HuH-7 (cell line): Measurements from ENCODE around the gene FOXP4.

Experiments used
- DNase-seq: peaks from one replicate; pipeline ENCODE4 v3.0.0; 2011; ENCODE audit warnings: low spot score

Gene FOXP4

GRCh38 chr6:41546866-41547798, 951 bp downstream of the FOXP4 start:
- no peak for DNase-seq

GRCh38 chr6:41547799-41548097, 1.6 kb downstream of the FOXP4 start:
- no peak for DNase-seq

- no peak for DNase-seq
Measured at GRCh38 chr6:41548098-41548840, 2.1 kb downstream of the FOXP4 start.

GRCh38 chr6:41548841-41549642, 2.9 kb downstream of the FOXP4 start:
- DNase-seq = no peak

- DNase-seq = no peak
Measured at GRCh38 chr6:41549673-41550072, 3.5 kb downstream of the FOXP4 start.

GRCh38 chr6:41551086-41551700, 5.0 kb downstream of the FOXP4 start:
- no peak for DNase-seq

GRCh38 chr6:41551857-41552256, 5.7 kb downstream of the FOXP4 start:
- no peak for DNase-seq

GRCh38 chr6:41552723-41553122, 6.5 kb downstream of the FOXP4 start:
- no peak for DNase-seq

GRCh38 chr6:41553405-41553999, 7.3 kb downstream of the FOXP4 start:
- DNase-seq = no peak

GRCh38 chr6:41555326-41556300, 9.4 kb downstream of the FOXP4 start:
- DNase-seq = no peak

GRCh38 chr6:41557335-41557734, 11.2 kb downstream of the FOXP4 start:
- no peak for DNase-seq

- DNase-seq = no peak
Measured at GRCh38 chr6:41558033-41558807, 12.0 kb downstream of the FOXP4 start.

GRCh38 chr6:41559655-41560427, 13.7 kb downstream of the FOXP4 start:
- DNase-seq = no peak

GRCh38 chr6:41560431-41561192, 14.4 kb downstream of the FOXP4 start:
- DNase-seq = no peak

- DNase-seq = no peak
Measured at GRCh38 chr6:41561416-41561815, 15.2 kb downstream of the FOXP4 start.

- no peak for DNase-seq
Measured at GRCh38 chr6:41561931-41562911, 16.0 kb downstream of the FOXP4 start.
